CD4-positive, alpha-beta T cell treated with Interleukin-15 for 4 hours (primary cell): ENCODE results near the gene NFATC2.
"Not testable (repeated sequence)": the region's sequence is repeated elsewhere in the genome, so short reads cannot be mapped to it uniquely, and the experiment has no call there.

Experiments
- DNase-seq: peaks from one replicate; pipeline ENCODE4 v3.0.0-alpha.2; 2020; ENCODE audit warnings: low spot score

Gene NFATC2

DNA sequence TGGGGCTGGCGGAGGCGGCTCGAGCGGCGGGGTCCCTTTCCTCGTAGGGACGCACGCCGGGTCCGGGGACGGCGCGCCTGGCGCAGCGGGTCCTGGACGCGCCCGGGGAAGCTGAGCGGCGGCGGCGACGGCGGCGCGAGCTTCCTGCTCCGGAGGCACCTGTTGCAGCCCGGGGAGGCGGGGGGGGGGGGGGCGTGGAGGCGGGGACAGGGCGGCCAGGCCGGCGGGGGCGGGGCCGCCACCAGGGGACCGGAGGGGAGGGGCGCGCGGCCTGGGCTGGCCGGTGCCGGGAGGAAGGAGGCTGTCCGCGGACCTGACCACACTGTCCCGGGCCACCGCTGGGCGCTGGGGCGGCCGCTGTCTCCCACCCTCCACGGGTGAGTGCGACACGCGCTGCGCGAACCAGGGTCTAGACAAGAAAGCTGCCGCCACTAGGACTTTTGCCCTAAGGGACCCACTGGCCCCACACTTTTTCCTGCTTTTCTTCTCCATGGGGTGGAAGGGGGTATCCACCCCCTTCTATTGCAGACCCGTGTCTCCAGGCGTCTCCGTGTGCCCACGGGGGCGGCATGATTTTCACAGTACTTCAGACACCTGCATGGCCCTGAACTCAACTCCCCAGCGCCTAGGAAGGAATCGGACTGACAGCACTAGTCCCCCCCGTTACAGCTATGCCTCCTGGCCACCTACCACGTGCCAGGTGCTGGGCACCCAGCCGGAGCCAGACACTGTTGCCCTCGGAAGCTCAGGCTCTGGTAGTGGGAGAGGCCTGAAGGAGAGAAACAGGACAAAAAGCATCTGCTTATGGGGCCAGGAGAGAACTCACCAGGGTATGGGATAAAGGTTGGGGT is at the start of gene NFATC2:
Gene NFATC2 (minus strand): TSS at position 149 of the 851 bp plus-strand sequence. CDS start 220 bp downstream, outside the sequence.
- peak; percentile 52 for DNase-seq

DNA sequence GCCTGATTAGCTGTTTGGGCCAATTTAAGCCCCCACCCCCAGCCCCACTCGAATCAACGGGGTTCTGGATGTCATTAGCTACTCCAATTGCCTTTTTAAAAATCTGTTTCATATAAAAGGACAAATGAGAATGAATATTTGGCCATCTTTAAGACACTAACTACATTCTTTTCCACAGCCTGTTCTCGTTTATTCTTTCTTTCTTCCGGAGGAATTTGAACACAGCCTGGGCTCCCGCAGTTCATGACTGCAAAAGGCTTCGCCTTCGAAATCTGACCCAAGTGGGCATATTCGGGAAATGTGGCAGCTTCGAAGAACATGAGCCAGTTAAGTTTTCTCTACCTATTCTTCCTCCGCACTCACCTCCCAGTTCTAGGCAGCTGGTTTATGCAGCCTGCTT is 49.4 kb upstream of the NFATC2 start:
- no peak for DNase-seq

DNA sequence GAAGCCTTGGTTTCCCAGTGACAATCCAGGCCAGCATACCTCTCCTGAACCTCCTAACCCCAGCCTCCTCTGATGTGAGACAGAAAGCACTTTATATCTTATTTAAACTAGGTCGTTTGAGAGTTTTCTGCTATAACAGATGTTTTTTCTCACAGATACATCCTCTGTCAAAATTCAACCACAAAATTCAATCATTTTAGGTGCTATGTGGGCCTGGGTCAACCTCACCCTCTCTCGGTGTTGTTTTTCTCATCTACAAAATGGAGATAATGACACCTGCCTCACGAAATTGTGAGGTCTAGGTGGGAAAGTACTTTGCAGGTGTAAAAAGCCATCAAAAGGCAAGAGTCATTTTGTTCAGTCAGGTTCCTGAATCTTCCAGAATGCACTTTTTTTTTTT is 46.2 kb upstream of the NFATC2 start:
- DNase-seq = no peak

DNA sequence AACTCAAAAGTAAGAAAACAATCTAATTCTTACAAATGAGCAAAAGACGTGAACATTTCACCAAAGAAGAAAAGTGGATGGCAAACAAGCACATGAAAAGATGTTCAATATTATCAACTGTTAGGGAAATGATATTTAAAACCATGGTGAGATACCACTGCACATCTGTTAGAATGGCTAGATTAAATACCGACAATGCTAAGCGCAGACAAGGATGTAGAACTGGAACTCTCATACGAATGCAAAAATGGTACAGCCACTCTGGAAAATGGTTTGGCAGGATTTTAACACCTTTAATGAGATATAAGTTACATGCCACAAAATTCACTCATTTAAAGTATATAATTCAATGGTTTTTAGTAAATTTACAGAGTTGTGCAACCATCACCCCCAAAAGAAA is 44.6 kb upstream of the NFATC2 start:
- DNase-seq = no peak

DNA sequence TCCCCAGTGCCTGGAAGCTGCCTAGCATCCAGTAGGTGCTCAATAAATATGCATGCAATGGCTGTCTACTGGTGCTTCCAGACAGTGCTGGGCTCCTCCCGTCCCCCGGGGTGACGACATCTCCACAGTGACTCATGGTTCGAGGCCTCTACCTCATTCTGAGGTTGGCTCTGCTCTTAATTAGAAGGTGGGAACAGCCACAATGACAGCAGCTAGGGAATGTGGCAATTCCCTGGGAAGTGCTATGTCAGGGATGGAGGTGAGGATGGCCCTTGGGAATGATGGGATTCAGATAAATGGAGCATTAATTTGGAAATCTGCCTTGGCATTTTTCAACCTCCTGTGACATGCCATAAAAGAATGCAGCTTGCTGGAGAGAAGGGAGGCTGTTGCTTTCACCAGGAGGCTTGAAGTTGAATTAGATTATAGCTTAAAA is 43.5 kb upstream of the NFATC2 start:
- no peak for DNase-seq

DNA sequence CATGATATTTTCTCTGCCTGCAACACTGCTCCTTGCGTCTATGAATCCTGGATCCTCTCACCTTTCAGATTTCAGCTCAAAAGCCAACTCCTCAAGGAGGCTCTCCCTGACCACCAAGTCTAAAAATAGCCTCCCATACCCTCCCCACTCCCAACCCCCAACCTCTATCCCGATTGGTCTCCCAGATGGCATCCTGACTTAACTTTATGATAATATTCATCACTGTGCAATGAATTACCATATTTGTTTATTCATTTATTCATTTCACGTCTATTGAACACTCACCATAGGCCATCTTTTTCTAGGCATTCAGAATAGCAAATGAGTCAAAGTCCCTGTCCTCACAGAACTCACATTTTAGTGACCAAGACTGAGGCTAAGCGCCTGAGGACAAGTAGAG is 42.6 kb upstream of the NFATC2 start:
- DNase-seq = no peak

DNA sequence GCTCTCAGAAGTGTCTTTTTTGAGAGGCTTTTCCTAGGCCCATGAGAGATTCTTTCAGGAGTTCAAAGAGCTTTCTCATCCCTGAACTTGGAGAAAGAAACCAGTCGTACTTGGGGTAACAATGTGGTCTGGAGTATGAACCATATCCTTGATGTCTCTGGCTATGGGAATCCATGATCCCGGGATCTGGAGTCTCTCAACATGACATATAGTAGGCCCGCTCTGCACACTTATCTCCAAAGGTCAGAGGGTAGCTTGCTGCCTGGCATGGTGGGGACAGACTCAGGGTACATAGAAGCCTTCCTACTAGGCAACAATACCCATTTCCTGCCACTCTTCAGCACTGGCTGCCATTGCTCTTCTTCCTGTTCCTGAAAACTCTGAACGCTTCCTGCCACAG is 42.2 kb upstream of the NFATC2 start:
- DNase-seq = no peak

DNA sequence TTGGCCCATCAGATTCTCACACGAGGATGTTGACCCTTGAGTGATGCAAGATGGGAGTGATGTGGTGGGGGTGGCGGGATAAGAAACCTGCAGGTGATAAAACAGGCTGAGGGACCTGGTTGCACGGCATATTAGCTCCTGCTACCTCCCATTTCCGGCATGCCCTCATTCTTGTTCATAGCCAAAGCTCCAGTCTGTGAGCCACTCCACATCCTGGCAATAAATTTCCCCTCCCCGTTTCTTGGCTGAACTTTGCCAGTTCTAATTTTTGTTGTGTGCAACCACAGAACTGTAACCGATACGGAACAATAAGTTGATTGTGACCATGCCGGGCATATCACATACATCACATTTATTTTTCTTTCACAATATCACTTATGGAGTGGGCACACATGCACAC is 41.6 kb upstream of the NFATC2 start:
- no peak for DNase-seq

DNA sequence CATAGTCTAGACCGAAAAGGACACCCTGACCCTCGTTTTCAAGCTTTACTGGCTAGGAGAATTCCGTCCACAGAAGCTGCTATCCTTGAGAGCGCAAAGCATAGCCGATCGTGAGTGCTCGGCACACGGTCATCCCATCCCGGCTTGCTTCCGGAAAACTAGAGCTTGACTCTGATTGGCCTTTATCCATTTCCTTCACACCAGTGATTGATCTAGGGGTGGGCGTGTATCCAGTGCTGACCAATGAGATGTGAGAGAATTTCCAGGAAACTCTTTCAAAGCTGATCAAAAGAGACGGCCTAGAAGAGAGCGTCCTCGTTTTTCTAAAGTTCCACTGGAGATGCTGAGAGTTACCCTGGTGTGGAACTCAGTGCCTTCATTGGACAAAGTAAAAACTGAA is 41.0 kb upstream of the NFATC2 start:
- DNase-seq = no peak

DNA sequence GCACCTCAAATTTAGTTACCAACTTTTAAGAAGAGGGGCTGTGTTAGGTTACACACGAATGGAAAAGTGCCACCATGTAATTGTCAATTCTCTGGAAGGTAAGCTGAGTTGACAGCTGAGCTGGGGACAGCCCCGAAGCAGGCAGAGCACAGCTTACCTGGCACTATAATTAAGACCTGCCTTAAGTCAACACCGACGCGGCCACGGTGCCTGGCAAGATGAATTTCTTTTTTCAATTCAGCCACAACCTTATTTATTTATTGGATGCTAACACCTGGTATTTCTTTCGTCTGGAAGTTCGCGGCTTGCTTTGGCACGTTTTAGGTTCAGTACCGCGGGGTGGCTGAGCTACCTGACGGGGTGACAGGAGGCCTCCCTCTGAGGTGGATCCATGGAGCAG is 40.6 kb upstream of the NFATC2 start:
- no peak for DNase-seq

DNA sequence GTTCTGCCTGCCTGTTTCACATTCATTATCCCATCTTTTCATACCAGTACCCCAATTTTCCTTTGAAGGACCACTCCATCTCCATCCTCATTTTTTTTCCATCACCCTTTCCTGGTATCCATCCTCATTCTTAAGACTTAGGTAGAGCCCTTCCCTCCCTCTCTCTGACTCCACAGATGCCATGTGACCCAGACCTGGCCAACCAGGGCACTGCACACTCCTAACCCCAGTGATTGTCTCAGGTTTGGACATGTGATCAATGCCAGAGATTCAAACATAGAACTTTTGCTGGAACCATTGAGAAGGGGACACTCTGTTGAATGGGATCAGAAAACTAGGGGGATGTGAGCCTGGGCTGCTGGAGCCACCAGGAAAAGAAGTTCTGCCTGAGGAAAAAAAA is 39.1 kb upstream of the NFATC2 start:
- no peak for DNase-seq

DNA sequence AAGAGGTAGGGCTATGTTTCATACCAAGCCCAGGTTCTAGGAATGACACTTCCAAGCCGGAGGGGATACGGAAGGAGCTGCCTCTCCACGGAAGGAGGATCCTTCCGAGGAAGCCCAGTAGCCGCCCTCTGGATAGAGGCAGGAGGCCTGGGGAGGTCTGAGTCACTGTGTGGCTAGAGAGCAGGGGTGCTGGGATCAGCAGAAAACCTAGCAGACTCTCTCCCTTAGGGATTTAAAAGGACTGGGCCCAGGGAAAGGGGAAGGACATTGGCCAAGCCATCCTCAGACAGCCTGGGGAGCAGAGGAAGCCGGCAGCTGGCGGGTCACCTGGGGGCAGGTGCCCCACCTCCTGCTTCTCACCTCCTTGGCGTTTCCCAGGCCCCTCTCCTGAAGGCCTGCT is 36.6 kb upstream of the NFATC2 start:
- no peak for DNase-seq

DNA sequence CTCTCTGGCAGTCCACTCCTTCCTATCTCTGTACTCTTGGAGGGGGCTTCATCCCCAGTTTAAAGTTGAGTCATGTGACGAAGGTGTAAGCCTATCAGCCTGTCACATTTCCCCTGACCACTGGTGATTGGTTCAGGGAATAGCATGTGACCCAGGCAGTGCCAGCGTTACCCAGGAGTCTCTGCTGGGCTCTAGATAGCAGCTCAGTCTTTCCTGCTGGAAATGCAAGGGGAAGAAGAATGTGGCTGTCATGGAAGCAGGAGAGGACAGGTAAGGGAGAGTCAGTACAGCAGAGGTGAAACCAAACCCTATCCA is 35.6 kb upstream of the NFATC2 start:
- no peak for DNase-seq

DNA sequence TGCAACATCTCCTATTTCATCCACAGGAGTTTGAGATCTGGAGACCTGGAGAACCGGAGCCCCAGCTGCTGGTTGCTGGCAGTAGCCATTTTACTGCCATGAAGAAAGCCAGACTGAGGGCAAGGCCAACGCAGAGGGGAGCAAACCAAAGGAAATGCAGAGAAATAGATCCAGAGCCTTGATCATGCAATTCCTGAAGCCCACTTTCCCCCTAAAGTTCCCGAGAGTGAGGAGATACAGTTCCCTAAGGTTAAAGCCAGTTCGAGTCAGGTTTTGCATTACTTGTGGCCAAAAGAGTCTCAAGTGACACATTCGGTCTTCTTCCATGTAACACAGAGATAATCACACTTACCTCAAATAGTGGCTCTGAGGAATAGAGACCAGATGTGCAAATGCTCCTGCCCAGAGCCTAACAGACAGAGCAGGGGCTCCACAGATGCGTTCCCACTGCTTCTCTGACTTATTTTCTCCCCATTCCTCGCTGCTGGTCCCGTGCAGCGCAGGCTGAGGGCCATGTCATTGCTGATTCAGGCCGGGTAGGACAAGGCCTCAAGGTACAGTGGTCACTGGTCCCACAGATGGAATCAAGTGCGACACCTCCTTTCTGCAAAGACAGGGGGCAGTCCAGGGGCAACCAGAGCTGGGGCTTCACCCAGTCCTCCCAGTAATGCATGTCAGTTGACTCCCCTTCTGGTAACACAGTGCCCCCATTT is 35.1 kb upstream of the NFATC2 start:
- no peak for DNase-seq

DNA sequence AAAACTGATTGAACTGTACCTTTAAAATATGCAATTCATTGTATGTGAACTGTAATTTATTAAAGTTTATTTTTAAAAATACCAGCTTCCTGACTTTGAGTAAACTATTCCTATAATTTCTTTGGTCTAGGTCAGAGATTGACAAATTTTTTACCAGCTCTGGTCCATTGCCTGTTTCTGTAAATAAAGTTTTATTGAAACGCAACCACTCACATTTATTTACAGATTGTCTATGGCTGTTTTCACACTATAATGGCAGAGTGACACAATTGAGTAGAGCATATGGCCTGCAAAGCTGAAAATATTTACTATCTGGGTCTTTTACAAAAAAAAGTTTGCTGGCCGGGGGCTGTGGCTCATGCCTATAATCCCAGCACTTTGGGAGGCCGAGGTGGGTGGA is 33.0 kb upstream of the NFATC2 start:
- no peak for DNase-seq

DNA sequence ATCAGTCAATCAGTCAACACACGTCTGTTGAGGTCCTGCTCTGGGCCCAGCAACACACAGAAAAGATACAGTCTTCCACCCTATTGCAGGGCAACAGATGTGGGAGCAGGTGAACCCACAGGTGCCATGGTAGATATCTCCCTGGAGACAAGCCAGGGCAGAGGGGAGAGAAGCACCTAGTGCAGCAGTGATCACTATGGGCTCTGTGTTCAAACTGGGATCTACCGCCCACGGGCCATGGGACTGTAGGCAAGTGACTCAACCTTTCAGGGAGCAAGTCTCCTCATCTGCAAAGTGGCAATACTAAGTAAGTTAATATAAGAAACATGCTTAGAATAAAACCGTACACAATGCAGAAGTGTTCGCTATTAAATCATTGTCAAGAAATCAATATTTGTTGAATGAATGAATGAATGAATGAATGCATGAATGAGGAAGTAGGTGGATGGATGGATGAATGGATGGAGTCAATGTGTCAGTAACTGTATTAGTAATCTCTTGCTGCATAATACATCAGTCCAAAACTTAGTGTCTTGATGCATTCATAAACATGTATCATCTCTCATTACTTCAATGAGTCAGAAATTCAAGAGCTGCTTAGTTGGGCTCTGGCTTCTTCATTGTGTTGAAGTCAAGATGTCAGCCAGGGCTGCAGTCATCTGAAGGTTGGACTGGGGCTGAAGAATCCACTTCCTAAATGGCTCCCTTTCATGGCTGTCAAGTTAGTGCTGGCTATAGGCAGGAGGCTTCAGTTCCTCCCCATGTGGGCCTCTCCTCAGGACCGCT is 31.9 kb upstream of the NFATC2 start:
- DNase-seq = no peak

DNA sequence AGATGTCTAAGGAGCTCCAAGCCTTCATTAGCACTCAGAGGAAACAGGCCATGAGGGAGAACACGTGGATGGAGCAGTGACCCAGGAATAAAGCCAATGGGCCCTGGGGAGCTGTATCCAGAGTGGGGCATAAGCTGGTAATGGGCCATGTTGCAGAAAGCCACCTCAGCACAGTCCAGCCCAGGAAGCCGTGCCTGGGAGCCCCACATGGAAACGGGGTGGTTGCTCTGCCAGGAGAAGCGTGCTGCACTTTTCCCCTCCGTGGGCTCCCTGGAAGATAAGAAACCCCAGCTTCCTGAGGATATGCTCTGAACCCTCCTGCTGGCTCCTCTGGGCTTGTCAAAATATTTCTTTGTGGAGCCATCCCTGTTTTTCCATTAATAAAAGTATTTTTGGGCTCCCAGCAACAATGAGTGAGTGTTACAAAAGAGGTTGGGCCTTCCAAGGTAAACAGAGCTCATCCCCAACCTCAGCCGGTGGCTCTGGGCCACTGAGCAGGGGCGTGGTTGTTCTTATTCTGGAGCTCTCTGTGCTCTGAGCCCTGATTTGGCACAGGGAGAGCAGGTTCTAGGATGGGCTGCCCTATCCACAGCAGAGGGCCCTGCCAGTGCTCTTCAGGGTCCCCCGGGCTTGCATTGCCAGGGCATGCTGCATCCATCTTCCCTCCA is 31.2 kb upstream of the NFATC2 start:
- no peak for DNase-seq

DNA sequence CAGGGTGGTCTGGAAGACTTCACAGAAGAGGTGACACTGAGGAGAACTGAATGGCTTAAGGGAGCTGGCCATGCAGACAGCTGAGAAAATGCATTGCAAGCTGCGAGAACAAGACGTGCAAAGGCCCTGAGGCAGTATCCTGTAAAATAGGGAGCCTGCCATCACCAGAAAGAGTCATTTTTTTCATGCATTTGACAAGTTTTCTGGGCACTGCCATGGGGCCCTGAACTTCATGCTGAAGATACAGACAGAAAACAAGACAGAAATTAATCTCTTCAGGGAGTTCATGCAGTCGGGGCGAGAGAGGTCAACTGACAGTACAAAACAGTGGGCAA is 28.9 kb upstream of the NFATC2 start:
- DNase-seq = no peak

DNA sequence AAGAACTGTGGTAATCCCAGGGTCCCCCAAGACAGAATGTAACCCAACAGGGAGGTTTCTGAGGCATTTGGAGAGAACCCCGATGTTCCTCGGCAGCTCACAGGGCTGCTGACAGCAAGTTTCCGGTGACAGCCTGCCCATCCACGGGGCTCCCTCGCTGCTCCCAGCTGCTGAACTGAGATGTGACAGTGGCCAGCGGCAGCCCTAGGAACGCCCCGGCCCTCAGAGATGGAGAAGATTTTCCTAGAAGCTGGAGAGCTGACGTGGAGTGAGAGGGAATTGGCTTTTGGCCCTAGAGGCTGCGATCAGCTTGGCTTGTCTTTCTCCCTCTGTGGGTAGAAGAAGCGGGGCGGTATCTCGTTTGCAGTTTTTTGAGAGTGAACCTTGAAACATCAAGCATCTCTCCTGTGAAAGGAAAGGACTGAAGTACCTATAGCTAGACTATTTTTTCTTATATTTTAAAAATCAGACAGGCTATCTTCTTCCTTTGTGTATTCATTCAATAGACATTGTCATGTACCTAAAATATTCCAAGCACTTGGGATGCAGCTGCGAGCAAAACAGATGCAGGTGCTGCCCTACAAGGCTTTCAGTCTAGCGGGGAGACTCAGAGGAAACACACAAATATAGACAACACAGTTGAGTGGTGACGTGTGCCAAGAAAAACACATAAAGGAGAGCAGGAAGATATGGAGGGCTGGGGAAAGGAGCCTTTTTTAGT is 28.4 kb upstream of the NFATC2 start:
- DNase-seq = no peak

DNA sequence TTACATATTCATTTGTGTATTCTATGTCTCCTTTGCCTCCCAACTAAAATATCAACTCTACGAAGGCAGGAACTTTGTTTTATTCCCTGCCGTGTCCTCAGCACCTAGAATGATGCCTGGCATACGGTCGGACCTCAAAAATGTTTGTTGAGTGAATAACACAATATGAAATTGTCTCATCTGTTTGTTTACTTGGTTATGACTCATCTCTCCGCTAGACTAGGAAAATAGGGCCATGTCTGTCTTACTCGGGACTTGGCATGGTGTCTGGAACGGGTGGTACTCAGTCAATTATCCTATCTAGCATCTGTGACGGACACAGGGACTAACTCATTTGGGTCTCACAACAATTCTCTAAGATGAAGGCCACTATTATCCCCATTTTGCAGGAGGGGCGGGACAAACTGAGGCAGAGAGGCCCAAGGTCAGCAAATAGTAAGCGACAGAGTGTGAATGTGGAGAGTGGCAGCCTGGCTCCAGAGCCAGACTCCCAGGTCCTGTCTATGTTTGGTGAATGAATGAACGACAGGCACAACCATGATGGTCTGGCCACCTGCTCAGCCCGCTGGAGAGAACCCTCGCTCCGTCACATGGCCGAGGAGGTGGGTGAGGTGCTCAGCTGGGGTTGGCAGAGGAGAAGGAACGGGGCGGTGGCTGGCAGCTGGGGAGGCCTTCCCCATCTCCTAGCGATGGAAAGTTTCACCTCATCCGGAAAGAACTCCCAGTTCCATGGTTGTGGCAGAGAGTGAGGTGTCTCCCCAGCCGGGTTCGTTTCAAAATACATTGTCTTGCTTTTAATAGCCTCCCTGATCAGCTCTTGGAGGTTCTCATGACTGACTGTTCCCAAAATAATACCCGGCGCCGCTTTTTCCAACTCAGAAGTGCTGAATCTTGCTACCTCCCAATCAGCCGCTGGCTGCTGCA is 27.6 kb upstream of the NFATC2 start:
- DNase-seq = no peak

DNA sequence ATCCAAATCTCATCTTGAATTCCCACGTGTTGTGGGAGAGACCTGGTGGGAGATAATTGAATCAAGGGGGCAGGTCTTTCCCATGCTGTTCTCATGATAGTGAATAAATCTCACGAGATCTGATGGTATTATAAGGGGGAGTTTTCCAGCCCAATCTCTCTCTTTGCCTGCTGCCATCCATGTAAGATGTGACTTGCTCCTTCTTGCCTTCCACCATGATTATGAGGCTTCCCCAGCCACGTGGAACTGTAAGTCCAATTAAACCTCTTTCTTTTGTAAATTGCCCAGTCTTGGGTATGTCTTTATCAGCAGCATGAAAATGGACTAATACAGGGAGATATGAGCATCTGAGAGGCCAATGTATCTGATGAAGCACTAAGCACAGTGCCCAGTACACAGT is 26.0 kb upstream of the NFATC2 start:
- DNase-seq = not testable (repeated sequence)
